WTC11 (cell line): ENCODE results near the gene LRRC8C.

Experiments
- ATF1 ChIP-seq: sonication (generic); formaldehyde crosslinking; IDR thresholded peaks from 2 replicates; pipeline ENCODE4 v1.8.1; 2023; ENCODE audit warnings: mild to moderate bottlenecking, moderate library complexity, missing genetic modification reagents
- CREM ChIP-seq: sonication (generic); formaldehyde crosslinking; IDR thresholded peaks from 2 replicates; pipeline ENCODE4 v1.8.1; 2022; ENCODE audit warnings: mild to moderate bottlenecking, missing genetic modification reagents, moderate library complexity
- ELF4 ChIP-seq: sonication (generic); formaldehyde crosslinking; IDR thresholded peaks from 2 replicates; pipeline ENCODE4 v1.8.1; 2022; ENCODE audit warnings: low read depth, mild to moderate bottlenecking, moderate library complexity, missing genetic modification reagents
- NFE2L1 ChIP-seq: sonication (generic); formaldehyde crosslinking; IDR thresholded peaks from 2 replicates; pipeline ENCODE4 v1.8.1; 2023; ENCODE audit warnings: missing genetic modification reagents
- NR2C2 ChIP-seq: sonication (generic); formaldehyde crosslinking; IDR thresholded peaks from 2 replicates; pipeline ENCODE4 v1.8.0; 2022; ENCODE audit warnings: mild to moderate bottlenecking, missing genetic modification reagents
- TF ChIP-seq, protein P1 (sequence below): sonication (generic); formaldehyde crosslinking; IDR thresholded peaks from 2 replicates; pipeline ENCODE4 v1.8.1; 2022; ENCODE audit warnings: missing genetic modification reagents, borderline replicate concordance
- TF ChIP-seq, protein P2 (sequence below): fragments of 200-600 bp; IDR thresholded peaks from 2 replicates; pipeline ENCODE4 v1.8.0; 2022; ENCODE audit warnings: antibody characterized with exemption
- TF ChIP-seq, protein P3 (sequence below): sonication (generic); formaldehyde crosslinking; IDR thresholded peaks from 2 replicates; pipeline ENCODE4 v1.8.1; 2023; ENCODE audit warnings: mild to moderate bottlenecking, missing genetic modification reagents, moderate library complexity

DNA sequence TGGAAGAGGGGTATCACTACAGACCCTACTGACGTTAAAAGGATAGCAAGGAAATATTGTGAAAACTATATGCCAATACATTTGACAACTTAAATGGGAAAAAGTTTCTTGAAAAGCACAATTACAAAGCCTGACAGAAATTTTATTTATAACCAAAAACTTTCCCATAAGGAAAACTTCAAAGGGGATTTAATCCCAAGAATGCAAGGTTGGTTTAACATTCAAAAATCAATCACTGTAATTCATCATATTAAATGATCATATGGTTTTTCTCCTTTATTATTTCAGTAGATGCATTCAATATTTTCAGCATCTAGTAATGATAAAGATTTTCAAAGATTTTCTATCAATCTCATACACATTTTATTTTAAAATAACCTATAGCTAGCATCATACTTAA lies 13.3 kb downstream of the LRRC8C start:
- TF ChIP-seq, protein P1, sequence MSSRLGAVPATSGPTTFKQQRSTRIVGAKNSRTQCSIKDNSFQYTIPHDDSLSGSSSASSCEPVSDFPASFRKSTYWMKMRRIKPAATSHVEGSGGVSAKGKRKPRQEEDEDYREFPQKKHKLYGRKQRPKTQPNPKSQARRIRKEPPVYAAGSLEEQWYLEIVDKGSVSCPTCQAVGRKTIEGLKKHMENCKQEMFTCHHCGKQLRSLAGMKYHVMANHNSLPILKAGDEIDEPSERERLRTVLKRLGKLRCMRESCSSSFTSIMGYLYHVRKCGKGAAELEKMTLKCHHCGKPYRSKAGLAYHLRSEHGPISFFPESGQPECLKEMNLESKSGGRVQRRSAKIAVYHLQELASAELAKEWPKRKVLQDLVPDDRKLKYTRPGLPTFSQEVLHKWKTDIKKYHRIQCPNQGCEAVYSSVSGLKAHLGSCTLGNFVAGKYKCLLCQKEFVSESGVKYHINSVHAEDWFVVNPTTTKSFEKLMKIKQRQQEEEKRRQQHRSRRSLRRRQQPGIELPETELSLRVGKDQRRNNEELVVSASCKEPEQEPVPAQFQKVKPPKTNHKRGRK (CRISPR knock-in tag), result no peak
- TF ChIP-seq, protein P2, sequence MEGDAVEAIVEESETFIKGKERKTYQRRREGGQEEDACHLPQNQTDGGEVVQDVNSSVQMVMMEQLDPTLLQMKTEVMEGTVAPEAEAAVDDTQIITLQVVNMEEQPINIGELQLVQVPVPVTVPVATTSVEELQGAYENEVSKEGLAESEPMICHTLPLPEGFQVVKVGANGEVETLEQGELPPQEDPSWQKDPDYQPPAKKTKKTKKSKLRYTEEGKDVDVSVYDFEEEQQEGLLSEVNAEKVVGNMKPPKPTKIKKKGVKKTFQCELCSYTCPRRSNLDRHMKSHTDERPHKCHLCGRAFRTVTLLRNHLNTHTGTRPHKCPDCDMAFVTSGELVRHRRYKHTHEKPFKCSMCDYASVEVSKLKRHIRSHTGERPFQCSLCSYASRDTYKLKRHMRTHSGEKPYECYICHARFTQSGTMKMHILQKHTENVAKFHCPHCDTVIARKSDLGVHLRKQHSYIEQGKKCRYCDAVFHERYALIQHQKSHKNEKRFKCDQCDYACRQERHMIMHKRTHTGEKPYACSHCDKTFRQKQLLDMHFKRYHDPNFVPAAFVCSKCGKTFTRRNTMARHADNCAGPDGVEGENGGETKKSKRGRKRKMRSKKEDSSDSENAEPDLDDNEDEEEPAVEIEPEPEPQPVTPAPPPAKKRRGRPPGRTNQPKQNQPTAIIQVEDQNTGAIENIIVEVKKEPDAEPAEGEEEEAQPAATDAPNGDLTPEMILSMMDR, result no peak
- TF ChIP-seq ATF1 (no peak), ELF4 (CRISPR knock-in tag) (no peak), NR2C2 (no peak), NFE2L1 (no peak), CREM (no peak)
- TF ChIP-seq, protein P3, sequence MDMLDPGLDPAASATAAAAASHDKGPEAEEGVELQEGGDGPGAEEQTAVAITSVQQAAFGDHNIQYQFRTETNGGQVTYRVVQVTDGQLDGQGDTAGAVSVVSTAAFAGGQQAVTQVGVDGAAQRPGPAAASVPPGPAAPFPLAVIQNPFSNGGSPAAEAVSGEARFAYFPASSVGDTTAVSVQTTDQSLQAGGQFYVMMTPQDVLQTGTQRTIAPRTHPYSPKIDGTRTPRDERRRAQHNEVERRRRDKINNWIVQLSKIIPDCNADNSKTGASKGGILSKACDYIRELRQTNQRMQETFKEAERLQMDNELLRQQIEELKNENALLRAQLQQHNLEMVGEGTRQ, result no peak
